ENCODE results near the gene BCCIP. TPM values are rescaled to one million over a fixed set of nuclear protein-coding genes. Genes with fewer than 3 reads are reported as not detected.

BCCIP gene
- total and polyA plus RNA-seq, 12 donors, result 20.5 to 103 (median 38.8) TPM

GRCh38 chr10:125852487-125852886 lies 29.1 kb downstream of the BCCIP start:
- no peak for DNase-seq
- Histone ChIP-seq H3K4me1 (replicated peaks in 1 of 2) (no peaks in the 10 kb centered on the region), H3K9me3 (replicated peaks in 1 of 3) (no peaks in the 10 kb centered on the region), H3K36me3 (replicated peaks in 1 of 2) (peaks cover 0 to 27% of the 10 kb centered on the region in 2 donors), H3K27me3 (no peaks in the 10 kb centered on the region), H3K4me3 (no peak overlapping the region), H3K27ac (no peak overlapping the region)
- 91 to 95% (median 92%) methylated on average over 7 of the region's 7 CpGs for WGBS, 4 donors
- TF ChIP-seq CTCF (IDR thresholded peaks at IDR 0.05) (no peak), POLR2A (IDR thresholded peaks at IDR 0.05) (no peak)
- intact Hi-C loops (cut with DNase I), result no loop called here

- Histone ChIP-seq H3K4me1 (replicated peaks in 1 of 2) (no peaks in the 10 kb centered on the region), H3K27ac (no peak overlapping the region), H3K36me3 (replicated peaks in 1 of 2) (peaks cover 0 to 24% of the 10 kb centered on the region in 2 donors), H3K27me3 (no peaks in the 10 kb centered on the region), H3K4me3 (no peak overlapping the region), H3K9me3 (replicated peaks in 1 of 3) (no peaks in the 10 kb centered on the region)
- no peak for DNase-seq
- no peak for TF ChIP-seq CTCF (IDR thresholded peaks at IDR 0.05)
- no peak for TF ChIP-seq POLR2A (IDR thresholded peaks at IDR 0.05)
- intact Hi-C loops (cut with DNase I), result no loop called here
- 84 to 100% (median 90%) methylated on average over 2 of the region's 2 CpGs for WGBS, 4 donors
Measured at GRCh38 chr10:125857185-125857760, 33.9 kb downstream of the BCCIP start.

- peaks cover 0 to 17% of the 10 kb centered on the region in 2 donors for H3K36me3 ChIP-seq (replicated peaks in 1 of 2)
- no peak for DNase-seq
Measured at GRCh38 chr10:125859128-125859817, 35.9 kb downstream of the BCCIP start.

GRCh38 chr10:125865120-125865519 lies 41.8 kb downstream of the BCCIP start:
- WGBS, 4 donors, result 85 to 94% (median 88%) methylated on average over 3 of the region's 3 CpGs
- H3K27me3 ChIP-seq, result no peaks in the 10 kb centered on the region
- H3K36me3 ChIP-seq (replicated peaks in 1 of 2), result peaks cover 0 to 20% of the 10 kb centered on the region in 2 donors
- no peak overlapping the region for H3K4me3 ChIP-seq
- no peak for TF ChIP-seq POLR2A (IDR thresholded peaks at IDR 0.05)
- TF ChIP-seq CTCF (IDR thresholded peaks at IDR 0.05), result no peak
- H3K9me3 ChIP-seq (replicated peaks in 1 of 3), result no peaks in the 10 kb centered on the region
- intact Hi-C loops (cut with DNase I), result no loop called here
- no peak overlapping the region for H3K27ac ChIP-seq
- DNase-seq, result no peak
- H3K4me1 ChIP-seq (replicated peaks in 1 of 2), result no peaks in the 10 kb centered on the region

More at GRCh38 chr10:125859128-125859817, 35.9 kb downstream of the BCCIP start:
- H3K9me3 ChIP-seq (replicated peaks in 1 of 3), result no peaks in the 10 kb centered on the region
- TF ChIP-seq CTCF (IDR thresholded peaks at IDR 0.05) (no peak), POLR2A (IDR thresholded peaks at IDR 0.05) (no peak)
- H3K27me3 ChIP-seq, result no peaks in the 10 kb centered on the region
- H3K4me1 ChIP-seq (replicated peaks in 1 of 2), result no peaks in the 10 kb centered on the region
- WGBS, 4 donors, result 96 to 98% (median 97%) methylated on average over 4 of the region's 4 CpGs
- H3K27ac ChIP-seq, result no peak overlapping the region
- intact Hi-C loops (cut with DNase I), result no loop called here
- no peak overlapping the region for H3K4me3 ChIP-seq
